A673 (cell line): ENCODE results near the gene PTPN23.

ENCODE experiments used
- EZH2 ChIP-seq: fragments of 200-600 bp; sonication (generic); IDR thresholded peaks from 2 replicates; pipeline ENCODE4 v1.6.1; 2017; ENCODE audit warnings: borderline replicate concordance, low read depth, mild to moderate bottlenecking, mixed read lengths, antibody characterized with exemption, low read length; ENCODE audit not compliant: poor library complexity, severe bottlenecking
- TF ChIP-seq, protein P1 (sequence below): fragments of 300-800, 200-600 bp; sonication (generic); conservative IDR thresholded peaks from 2 replicates; pipeline ENCODE4 v1.5.1; 2017; ENCODE audit warnings: low read depth, mild to moderate bottlenecking, antibody characterized with exemption, low read length, moderate library complexity, mixed read lengths

- TF ChIP-seq, protein P1, sequence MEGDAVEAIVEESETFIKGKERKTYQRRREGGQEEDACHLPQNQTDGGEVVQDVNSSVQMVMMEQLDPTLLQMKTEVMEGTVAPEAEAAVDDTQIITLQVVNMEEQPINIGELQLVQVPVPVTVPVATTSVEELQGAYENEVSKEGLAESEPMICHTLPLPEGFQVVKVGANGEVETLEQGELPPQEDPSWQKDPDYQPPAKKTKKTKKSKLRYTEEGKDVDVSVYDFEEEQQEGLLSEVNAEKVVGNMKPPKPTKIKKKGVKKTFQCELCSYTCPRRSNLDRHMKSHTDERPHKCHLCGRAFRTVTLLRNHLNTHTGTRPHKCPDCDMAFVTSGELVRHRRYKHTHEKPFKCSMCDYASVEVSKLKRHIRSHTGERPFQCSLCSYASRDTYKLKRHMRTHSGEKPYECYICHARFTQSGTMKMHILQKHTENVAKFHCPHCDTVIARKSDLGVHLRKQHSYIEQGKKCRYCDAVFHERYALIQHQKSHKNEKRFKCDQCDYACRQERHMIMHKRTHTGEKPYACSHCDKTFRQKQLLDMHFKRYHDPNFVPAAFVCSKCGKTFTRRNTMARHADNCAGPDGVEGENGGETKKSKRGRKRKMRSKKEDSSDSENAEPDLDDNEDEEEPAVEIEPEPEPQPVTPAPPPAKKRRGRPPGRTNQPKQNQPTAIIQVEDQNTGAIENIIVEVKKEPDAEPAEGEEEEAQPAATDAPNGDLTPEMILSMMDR = no peak
- no peak for TF ChIP-seq EZH2
These were observed 3.6 kb downstream of the PTPN23 start for GRCh38 chr3:47384425-47384824.
